K562 (cell line): Measurements from ENCODE around the gene OR13J1. TPM values are rescaled to one million over a fixed set of nuclear protein-coding genes. Genes with fewer than 3 reads are reported as not detected.

Experiments
- ATAC-seq: fragments of 200-7000 bp; cut with Tn5 transposase; 3 replicates; pipeline ENCODE4 v1.9.1; 2020; ENCODE audit warnings: moderate library complexity
- BruUV-seq: library from RNA; stranded (reverse); fragments of 400-500 nt; replicated peaks from 2 replicates; lab custom pipeline; 2021; lab: Mats Ljungman, UMichigan
- CTCF ChIA-PET: fragments of 300-600 bp; formaldehyde crosslinking; extraction: SDS; loops from one replicate; lab custom pipeline; 2021; ENCODE audit warnings: low intra/inter-chr PET ratio; lab: Yijun Ruan, JAX
- POLR2A ChIA-PET: fragments of 300-600, 350-650 bp; sonication (Branson Sonifier 250); formaldehyde crosslinking; extraction: SDS; loops from one replicate; lab custom pipeline; 2021; ENCODE audit warnings: antibody characterized with exemption, inconsistent platforms; lab: Yijun Ruan, JAX
- DNase-seq, 4 experiments: peaks; one replicate each; pipeline versions ENCODE4 v3.0.0 to v3.0.0-alpha.2; 2011 to 2018; ENCODE audit warnings: low spot score in 3 of 4, mixed read lengths in 3 of 4; ENCODE audit errors: extremely low read depth in 1 of 4
- FAIRE-seq: peaks from 2 replicates; lab custom pipeline; 2011; peaks lifted over from hg19 to GRCh38; lab: Jason Lieb, UNC
- H2AFZ ChIP-seq: 2 replicates; pipeline ENCODE4 v1.6.0; 2011; ENCODE audit warnings: low read depth, low read length, control low read depth, inconsistent platforms
- H3K27ac ChIP-seq: fragments of 200-600 bp; 3 replicates; pipeline ENCODE4 v1.8.0; 2011; ENCODE audit warnings: low read depth, mild to moderate bottlenecking, control low read depth, inconsistent platforms, low read length, moderate library complexity, mixed read lengths; ENCODE audit errors: extremely low read depth
- H3K27me3 ChIP-seq, 2 experiments: fragments of 300-600 bp in 1 of 2; 2 replicates in 1 of 2; 3 replicates in 1 of 2; pipeline versions ENCODE4 v1.6.0 to v1.8.0; 2011; ENCODE audit warnings: inconsistent platforms in 2 of 2, low read length in 2 of 2, mild to moderate bottlenecking in 1 of 2, mixed read lengths in 1 of 2, moderate library complexity in 1 of 2; ENCODE audit not compliant: control insufficient read depth in 2 of 2, insufficient read depth in 2 of 2
- H3K36me3 ChIP-seq: fragments of 300-600 bp; 3 replicates; pipeline ENCODE4 v1.8.0; 2011; ENCODE audit warnings: mild to moderate bottlenecking, low read length, inconsistent platforms; ENCODE audit not compliant: control insufficient read depth, insufficient read depth
- H3K4me1 ChIP-seq, 2 experiments: fragments of 200-600 bp in 1 of 2; replicated peaks in 1 of 2; 2 replicates in 1 of 2; 3 replicates in 1 of 2; pipeline versions ENCODE4 v1.5.1 to v1.8.0; 2011; ENCODE audit warnings: inconsistent platforms in 2 of 2, low read length in 2 of 2, mild to moderate bottlenecking in 1 of 2, mixed read lengths in 1 of 2, moderate library complexity in 1 of 2; ENCODE audit not compliant: control insufficient read depth in 2 of 2, insufficient read depth in 2 of 2
- H3K4me2 ChIP-seq: 2 replicates; pipeline ENCODE4 v1.6.1; 2011; ENCODE audit warnings: low read length, control low read depth, inconsistent platforms, mixed read lengths; ENCODE audit not compliant: insufficient read depth
- H3K4me3 ChIP-seq: fragments of 200-600 bp; sonication (generic), shearing (Covaris generic); 2 replicates; pipeline ENCODE4 v1.5.1; 2016; ENCODE audit warnings: control low read depth, inconsistent platforms
- H3K79me2 ChIP-seq: fragments of 200-600 bp; 3 replicates; pipeline ENCODE4 v1.8.0; 2011; ENCODE audit warnings: low read length, inconsistent platforms; ENCODE audit not compliant: control insufficient read depth, insufficient read depth
- H3K9ac ChIP-seq, 2 experiments: 2 replicates each; pipeline versions ENCODE4 v1.6.0 to v1.6.1; 2011; ENCODE audit warnings: low read depth in 2 of 2, low read length in 2 of 2, control low read depth in 1 of 2, inconsistent platforms in 1 of 2, mild to moderate bottlenecking in 1 of 2, mixed read lengths in 1 of 2; ENCODE audit not compliant: insufficient read depth in 1 of 2
- H3K9me1 ChIP-seq: one replicate; pipeline ENCODE4 v1.6.0; 2011; ENCODE audit warnings: inconsistent platforms, mild to moderate bottlenecking, low read length, moderate library complexity; ENCODE audit not compliant: control insufficient read depth, insufficient read depth
- H3K9me3 ChIP-seq: replicated peaks from 2 replicates; pipeline ENCODE4 v1.5.1; 2011; ENCODE audit warnings: low read depth, low read length, inconsistent platforms; ENCODE audit not compliant: control insufficient read depth, insufficient read depth
- H4K20me1 ChIP-seq: replicated peaks from 2 replicates; pipeline ENCODE4 v1.6.1; 2011; ENCODE audit warnings: low read length, inconsistent platforms, mixed read lengths; ENCODE audit not compliant: control insufficient read depth, insufficient read depth
- ARID1B ChIP-seq: fragments of 450-650 bp; IDR thresholded peaks from 2 replicates; pipeline ENCODE4 v1.6.1; 2016; ENCODE audit warnings: antibody characterized with exemption, mild to moderate bottlenecking, inconsistent platforms
- BCOR ChIP-seq: fragments of 450-650 bp; IDR thresholded peaks from 2 replicates; pipeline ENCODE4 v1.6.1; 2016
- HSF4 ChIP-seq: fragments of 250-450 bp; sonication (Bioruptor Pico); IDR thresholded peaks from 2 replicates; pipeline ENCODE4 v2.1.2; 2022; ENCODE audit warnings: mild to moderate bottlenecking, moderate library complexity, borderline replicate concordance
- IFI16 ChIP-seq: fragments of 250-450 bp; sonication (Bioruptor Pico); IDR thresholded peaks from 2 replicates; pipeline ENCODE4 v2.1.2; 2022; ENCODE audit warnings: mild to moderate bottlenecking, inconsistent platforms
- MEIS2 ChIP-seq: fragments of 450-650 bp; IDR thresholded peaks from 2 replicates; pipeline ENCODE4 v1.6.1; 2014; ENCODE audit warnings: mild to moderate bottlenecking; ENCODE audit not compliant: partially characterized antibody
- NFIC ChIP-seq: fragments of 450-650 bp; IDR thresholded peaks from 2 replicates; pipeline ENCODE4 v1.6.1; 2017; ENCODE audit warnings: mild to moderate bottlenecking, inconsistent platforms
- SMC3 ChIP-seq: conservative IDR thresholded peaks from 2 replicates; pipeline ENCODE4 v1.6.1; 2011; ENCODE audit warnings: low read depth, low read length, improper control_type of control experiment; ENCODE audit not compliant: insufficient read depth
- SOX6 ChIP-seq: fragments of 450-650 bp; IDR thresholded peaks from 2 replicates; pipeline ENCODE4 v1.6.1; 2014; ENCODE audit warnings: mild to moderate bottlenecking
- ZNF311 ChIP-seq: fragments of 250-450 bp; sonication (Bioruptor Pico); IDR thresholded peaks from 2 replicates; pipeline ENCODE4 v1.4.0; 2020; ENCODE audit warnings: mild to moderate bottlenecking, moderate library complexity
- ZNF830 ChIP-seq: fragments of 250-450 bp; sonication (Bioruptor Pico); IDR thresholded peaks from 2 replicates; pipeline ENCODE4 v1.5.0; 2021; ENCODE audit warnings: mild to moderate bottlenecking
- ZSCAN32 ChIP-seq: fragments of 450-650 bp; formaldehyde crosslinking; IDR thresholded peaks from 2 replicates; pipeline ENCODE4 v1.4.0; 2020; ENCODE audit warnings: mild to moderate bottlenecking, moderate library complexity
- WGBS: fragments of 100-300 bp; shearing (Covaris generic); methylation state at CpG from one replicate; pipeline ENCODE4 v1.1.6; 2016; ENCODE audit warnings: low coverage, mixed read lengths; ENCODE audit not compliant: insufficient coverage; ENCODE audit errors: missing lambda C conversion rate; 5-methylcytosine and 5-hydroxymethylcytosine counted together
- in situ Hi-C: fragments of 300-500 bp; cut with MboI; formaldehyde crosslinking; loops from 4 replicates; pipeline ENCODE4 v1.15.0; 2018; ENCODE audit warnings: inconsistent platforms, mixed read lengths
- intact Hi-C: fragments of 100-400 bp; cut with micrococcal nuclease; formaldehyde crosslinking; loops from 2 replicates; pipeline ENCODE4 v1.14.2; 2022
- polyA plus RNA-seq, 8 experiments: library from polyadenylated mRNA; depleted of rRNA in 4 of 8; stranded (reverse) in 5 of 8; unstranded in 3 of 8; fragments of >200 nt; fragmentation: Nextera tagmentation in 2 of 8; fragmentation: Illumina TruSeq in 1 of 8; extraction: Ambion mirVana in 2 of 8; extraction: Trizol in 1 of 8; gene quantifications; 2 replicates each; pipeline versions ENCODE4 v1.2.1 to v1.2.3, GENCODE V29; 2011 to 2014; ENCODE audit warnings: inconsistent platforms in 1 of 8, missing spikeins in 1 of 8
- total RNA-seq, 7 experiments: library from RNA; depleted of rRNA in 6 of 7; stranded (reverse); fragments of >200 nt in 6 of 7; fragmentation: Illumina TruSeq in 2 of 7; extraction: Trizol in 2 of 7; gene quantifications; 2 replicates each; pipeline versions ENCODE4 v1.2.1 to v1.2.3, GENCODE V29; 2011 to 2021; ENCODE audit warnings: low replicate concordance in 1 of 7
- TF ChIP-seq, protein P1 (sequence below): fragments of 250-450 bp; sonication (Bioruptor Pico); IDR thresholded peaks from 2 replicates; pipeline ENCODE4 v1.8.0; 2021; ENCODE audit warnings: borderline replicate concordance, mild to moderate bottlenecking, moderate library complexity; ENCODE audit not compliant: poor library complexity, severe bottlenecking
- TF ChIP-seq, protein P2 (sequence below), 2 experiments: fragments of 250-450 bp in 1 of 2; fragments of 450-650 bp in 1 of 2; sonication (Bioruptor Pico) in 1 of 2; IDR thresholded peaks; 2 replicates each; pipeline versions ENCODE4 v1.6.1 to v1.8.0; 2016 to 2021; ENCODE audit warnings: mild to moderate bottlenecking in 2 of 2, moderate library complexity in 2 of 2, missing compliant biosample characterization in 1 of 2, missing genetic modification characterization in 1 of 2
- TF ChIP-seq, protein P3 (sequence below): fragments of 450-650 bp; formaldehyde crosslinking; IDR thresholded peaks from 2 replicates; pipeline ENCODE4 v1.4.0; 2020; ENCODE audit warnings: mild to moderate bottlenecking, moderate library complexity
- TF ChIP-seq, protein P4 (sequence below): sonication (generic); IDR thresholded peaks from 2 replicates; pipeline ENCODE4 v1.6.1; 2016
- TF ChIP-seq, protein P5 (sequence below), 3 experiments: fragments of 200-800 bp in 1 of 3; sonication (Bioruptor generic) in 1 of 3; sonication (generic) in 1 of 3; formaldehyde crosslinking in 1 of 3; IDR thresholded peaks; 2 replicates each; pipeline versions ENCODE4 v1.6.1 to v1.8.0; 2016 to 2022; ENCODE audit warnings: mild to moderate bottlenecking in 2 of 3, missing compliant biosample characterization in 2 of 3, missing genetic modification characterization in 2 of 3, missing genetic modification reagents in 1 of 3

The OR13J1 gene
- total and polyA plus RNA-seq, 9 of the 15 experiments (the other 6 are each of a cell fraction or from before 2014, with no cell fraction given) = not detected

DNA sequence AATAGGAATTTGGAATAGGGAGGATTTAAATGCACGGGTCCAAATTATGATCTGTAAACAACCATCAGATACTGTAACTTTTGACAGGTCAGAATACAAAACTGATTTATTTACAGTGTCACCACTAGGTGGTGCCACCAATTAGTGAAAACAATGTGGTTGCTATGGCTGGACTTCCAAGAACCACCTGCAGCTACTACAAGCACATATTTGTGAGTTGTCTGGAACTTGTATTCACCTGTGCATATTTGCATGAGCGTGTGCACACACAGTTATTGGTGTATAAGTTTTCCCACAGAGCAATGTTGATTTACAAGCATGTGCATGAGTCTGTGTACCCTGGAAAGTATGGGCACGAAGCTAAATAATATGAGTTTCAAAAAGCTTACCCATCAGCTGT, 32.8 kb upstream of the OR13J1 start:
- no peaks in the 10 kb centered on the region for H3K36me3 ChIP-seq
- intact Hi-C loops = loop anchor here (2.0 kb wide), 2 partner anchors 42 to 120 kb away; no protein-coding TSS in a partner anchor
- peak; percentile 51 to 67 (median 55) for DNase-seq
- 28% methylated on average over 3 of the region's 3 CpGs for WGBS
- H3K9me3 ChIP-seq = no peaks in the 10 kb centered on the region
- FAIRE-seq = peak; percentile 91
- no TSS peak for BruUV-seq
- no peak overlapping the region for H3K4me3 ChIP-seq
- H3K4me2 ChIP-seq = no peak overlapping the region
- peak; percentile 79 for ATAC-seq
- in situ Hi-C loops = loop anchor here (5.0 kb wide), 2 partner anchors 44 to 114 kb away; no protein-coding TSS in a partner anchor
- no peaks in the 10 kb centered on the region for H3K79me2 ChIP-seq
- no peak overlapping the region for H3K27ac ChIP-seq
- POLR2A ChIA-PET = interaction anchor here (0.6 to 1.3 kb wide), 3 partner anchors 21 to 258 kb away, joined by 3 to 4 read pairs (median 3); no protein-coding TSS in a partner anchor
- H3K9me1 ChIP-seq = no peaks in the 10 kb centered on the region
- peaks cover 0 to 20% of the 10 kb centered on the region in 2 experiments; a peak in 3 of 5 replicates for H3K4me1 ChIP-seq
- no peaks in the 10 kb centered on the region for H4K20me1 ChIP-seq
- CTCF ChIA-PET = interaction anchor here (0.7 to 3.2 kb wide), 5 partner anchors 37 to 121 kb away, joined by 3 to 22 read pairs (median 6); no protein-coding TSS in a partner anchor
- H2AFZ ChIP-seq = no peak overlapping the region
- H3K27me3 ChIP-seq = no peaks in the 10 kb centered on the region; a peak in 1 of 5 replicates
- H3K9ac ChIP-seq = no peak overlapping the region
- TF ChIP-seq, protein P1, sequence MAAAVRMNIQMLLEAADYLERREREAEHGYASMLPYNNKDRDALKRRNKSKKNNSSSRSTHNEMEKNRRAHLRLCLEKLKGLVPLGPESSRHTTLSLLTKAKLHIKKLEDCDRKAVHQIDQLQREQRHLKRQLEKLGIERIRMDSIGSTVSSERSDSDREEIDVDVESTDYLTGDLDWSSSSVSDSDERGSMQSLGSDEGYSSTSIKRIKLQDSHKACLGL (CRISPR knock-in tag) = no peak
- TF ChIP-seq, protein P2, sequence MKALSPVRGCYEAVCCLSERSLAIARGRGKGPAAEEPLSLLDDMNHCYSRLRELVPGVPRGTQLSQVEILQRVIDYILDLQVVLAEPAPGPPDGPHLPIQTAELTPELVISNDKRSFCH (CRISPR knock-in tag; IDR thresholded peaks at IDR 0.05) = no peak
- TF ChIP-seq, protein P2 (tag; IDR thresholded peaks at IDR 0.05) = no peak
- TF ChIP-seq SMC3 (peak; percentile 40; the same call in 1 of the 2 replicates), ZSCAN32 (CRISPR knock-in tag) (no peak), SOX6 (no peak), ZNF311 (CRISPR knock-in tag) (no peak), MEIS2 (peak; percentile 68), ARID1B (no peak), BCOR (no peak), HSF4 (CRISPR knock-in tag) (no peak), IFI16 (CRISPR knock-in tag) (no peak), NFIC (no peak), ZNF830 (CRISPR knock-in tag) (no peak)
- TF ChIP-seq, protein P3, sequence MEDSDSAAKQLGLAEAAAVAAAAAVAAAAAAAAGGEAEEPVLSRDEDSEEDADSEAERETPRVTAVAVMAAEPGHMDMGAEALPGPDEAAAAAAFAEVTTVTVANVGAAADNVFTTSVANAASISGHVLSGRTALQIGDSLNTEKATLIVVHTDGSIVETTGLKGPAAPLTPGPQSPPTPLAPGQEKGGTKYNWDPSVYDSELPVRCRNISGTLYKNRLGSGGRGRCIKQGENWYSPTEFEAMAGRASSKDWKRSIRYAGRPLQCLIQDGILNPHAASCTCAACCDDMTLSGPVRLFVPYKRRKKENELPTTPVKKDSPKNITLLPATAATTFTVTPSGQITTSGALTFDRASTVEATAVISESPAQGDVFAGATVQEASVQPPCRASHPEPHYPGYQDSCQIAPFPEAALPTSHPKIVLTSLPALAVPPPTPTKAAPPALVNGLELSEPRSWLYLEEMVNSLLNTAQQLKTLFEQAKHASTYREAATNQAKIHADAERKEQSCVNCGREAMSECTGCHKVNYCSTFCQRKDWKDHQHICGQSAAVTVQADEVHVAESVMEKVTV (CRISPR knock-in tag) = 0 out of 2 replicates have a peak, but pooled peaks have one; percentile 34
- TF ChIP-seq, protein P4, sequence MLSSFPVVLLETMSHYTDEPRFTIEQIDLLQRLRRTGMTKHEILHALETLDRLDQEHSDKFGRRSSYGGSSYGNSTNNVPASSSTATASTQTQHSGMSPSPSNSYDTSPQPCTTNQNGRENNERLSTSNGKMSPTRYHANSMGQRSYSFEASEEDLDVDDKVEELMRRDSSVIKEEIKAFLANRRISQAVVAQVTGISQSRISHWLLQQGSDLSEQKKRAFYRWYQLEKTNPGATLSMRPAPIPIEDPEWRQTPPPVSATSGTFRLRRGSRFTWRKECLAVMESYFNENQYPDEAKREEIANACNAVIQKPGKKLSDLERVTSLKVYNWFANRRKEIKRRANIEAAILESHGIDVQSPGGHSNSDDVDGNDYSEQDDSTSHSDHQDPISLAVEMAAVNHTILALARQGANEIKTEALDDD = no peak
- TF ChIP-seq, protein P5, sequence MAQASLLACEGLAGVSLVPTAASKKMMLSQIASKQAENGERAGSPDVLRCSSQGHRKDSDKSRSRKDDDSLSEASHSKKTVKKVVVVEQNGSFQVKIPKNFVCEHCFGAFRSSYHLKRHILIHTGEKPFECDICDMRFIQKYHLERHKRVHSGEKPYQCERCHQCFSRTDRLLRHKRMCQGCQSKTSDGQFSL (CRISPR knock-in tag; IDR thresholded peaks at IDR 0.05) = no peak
- TF ChIP-seq, protein P5 (tag; IDR thresholded peaks at IDR 0.05) = no peak
